ELF-1 (cell line): Measurements from ENCODE around the gene IQSEC1.

Experiments used
- DNase-seq: peaks from one replicate; pipeline ENCODE4 v3.0.0-alpha.2; 2016; ENCODE audit warnings: low read depth, low spot score

IQSEC1 gene

GRCh38 chr3:13028010-13028821 lies 45.0 kb downstream of the IQSEC1 start:
- DNase-seq, result peak; percentile 28

GRCh38 chr3:13027154-13027553 lies 46.1 kb downstream of the IQSEC1 start:
- peak; percentile 54 for DNase-seq

- no peak for DNase-seq
Observed at GRCh38 chr3:13026534-13026933, 46.7 kb downstream of the IQSEC1 start.

DNA sequence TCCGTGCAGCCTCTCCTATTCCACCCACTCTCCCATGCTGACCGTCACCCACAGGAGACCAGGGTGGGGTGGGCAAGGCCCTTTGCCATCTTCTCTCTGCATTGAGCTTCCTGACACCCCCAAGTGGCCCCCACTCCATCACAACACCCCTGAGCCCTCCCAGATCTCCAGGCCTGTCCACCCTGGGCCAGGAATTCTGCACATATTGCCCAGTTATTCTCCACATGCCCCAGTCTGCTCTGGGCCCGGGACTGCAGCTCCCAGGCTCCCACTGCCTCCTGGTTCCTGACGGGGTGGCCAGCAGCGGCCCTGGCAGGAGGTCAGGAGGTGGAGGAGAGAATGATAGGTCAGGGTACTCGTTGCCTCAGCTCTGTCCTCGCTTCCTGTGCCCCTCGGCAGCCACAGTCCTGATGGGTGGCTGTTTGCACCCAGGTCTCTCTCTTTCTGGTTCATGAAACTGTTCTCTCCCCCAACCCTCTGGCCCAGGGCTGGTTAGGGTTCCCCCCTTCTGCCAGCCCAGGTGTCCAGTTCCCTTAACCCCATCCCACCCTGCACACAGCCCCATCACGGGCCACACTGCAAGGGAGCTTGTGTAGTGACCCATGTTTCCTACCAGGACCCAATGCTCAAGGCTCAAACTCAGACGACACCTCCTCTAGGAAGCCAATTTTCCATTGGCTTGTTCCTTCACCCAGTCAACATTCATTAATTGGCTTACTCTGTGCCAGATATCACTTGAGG lies 47.3 kb downstream of the IQSEC1 start:
- no peak for DNase-seq

DNA sequence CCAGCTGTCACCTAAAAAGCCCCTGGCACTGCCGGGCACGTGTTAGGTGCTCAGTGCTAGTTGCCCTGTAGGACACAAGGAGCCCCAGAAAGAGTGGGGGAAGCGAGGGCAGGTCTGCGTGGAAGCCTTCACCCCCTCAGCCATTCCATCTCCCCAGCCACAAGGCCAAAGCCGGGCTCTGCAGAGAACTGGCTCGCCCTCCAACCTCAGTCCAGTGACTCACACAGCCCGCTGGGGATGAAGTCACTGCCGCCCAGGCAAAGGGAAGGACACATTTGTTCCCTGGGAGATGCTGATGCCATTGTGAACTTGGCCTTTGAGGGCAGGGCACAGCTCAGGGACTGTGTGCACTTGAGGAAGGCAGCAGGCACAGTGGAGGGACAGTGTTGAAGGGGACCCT lies 48.1 kb downstream of the IQSEC1 start:
- no peak for DNase-seq

DNA sequence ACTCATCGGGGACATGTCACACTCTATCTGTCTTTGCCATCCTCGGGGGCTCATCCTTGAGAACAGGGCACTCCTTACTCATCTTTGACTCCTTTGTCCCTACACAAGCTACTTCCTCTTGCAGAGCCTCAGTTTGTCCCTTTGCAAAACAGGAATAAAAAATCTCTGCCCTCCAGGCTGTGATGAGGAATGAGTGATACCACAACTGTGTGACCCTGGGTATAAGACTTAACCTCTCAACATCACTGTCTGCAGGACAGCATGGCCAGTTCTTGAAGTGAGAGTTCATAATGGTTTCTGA lies 48.5 kb downstream of the IQSEC1 start:
- no peak for DNase-seq

DNA sequence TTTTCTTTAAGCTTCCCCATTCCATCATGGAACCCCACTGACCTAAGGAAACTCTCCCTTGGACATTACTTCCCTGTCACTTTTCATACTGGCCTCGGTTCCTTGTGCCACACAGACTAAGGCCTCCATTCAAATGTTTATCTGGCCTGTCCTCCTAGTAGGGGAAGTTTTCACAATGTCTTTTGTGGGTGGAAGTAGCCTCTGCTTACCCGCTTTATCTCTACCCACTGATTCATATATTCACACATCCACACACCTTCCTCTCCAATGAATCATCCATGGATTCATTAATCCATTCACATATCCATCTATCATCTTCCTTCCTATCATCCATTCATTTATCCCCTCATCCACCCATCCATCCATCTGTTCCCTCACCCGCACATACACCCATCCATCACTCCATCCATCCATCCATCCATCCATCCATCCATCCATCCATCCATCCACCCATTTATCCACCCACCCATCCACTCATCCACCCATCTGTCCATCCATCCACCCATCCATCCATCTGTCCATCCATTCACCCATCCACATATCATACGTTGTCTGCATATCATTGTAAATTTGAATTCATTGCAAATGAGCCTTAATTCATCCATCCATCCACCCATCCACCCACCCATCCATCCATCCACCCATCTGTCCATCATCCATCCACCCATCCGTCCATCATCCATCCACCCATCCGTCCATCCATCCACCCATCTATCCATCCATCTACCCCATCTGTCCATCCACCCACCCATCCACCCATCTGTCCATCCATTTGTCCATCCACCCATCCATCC lies 49.1 kb downstream of the IQSEC1 start:
- no peak for DNase-seq

DNA sequence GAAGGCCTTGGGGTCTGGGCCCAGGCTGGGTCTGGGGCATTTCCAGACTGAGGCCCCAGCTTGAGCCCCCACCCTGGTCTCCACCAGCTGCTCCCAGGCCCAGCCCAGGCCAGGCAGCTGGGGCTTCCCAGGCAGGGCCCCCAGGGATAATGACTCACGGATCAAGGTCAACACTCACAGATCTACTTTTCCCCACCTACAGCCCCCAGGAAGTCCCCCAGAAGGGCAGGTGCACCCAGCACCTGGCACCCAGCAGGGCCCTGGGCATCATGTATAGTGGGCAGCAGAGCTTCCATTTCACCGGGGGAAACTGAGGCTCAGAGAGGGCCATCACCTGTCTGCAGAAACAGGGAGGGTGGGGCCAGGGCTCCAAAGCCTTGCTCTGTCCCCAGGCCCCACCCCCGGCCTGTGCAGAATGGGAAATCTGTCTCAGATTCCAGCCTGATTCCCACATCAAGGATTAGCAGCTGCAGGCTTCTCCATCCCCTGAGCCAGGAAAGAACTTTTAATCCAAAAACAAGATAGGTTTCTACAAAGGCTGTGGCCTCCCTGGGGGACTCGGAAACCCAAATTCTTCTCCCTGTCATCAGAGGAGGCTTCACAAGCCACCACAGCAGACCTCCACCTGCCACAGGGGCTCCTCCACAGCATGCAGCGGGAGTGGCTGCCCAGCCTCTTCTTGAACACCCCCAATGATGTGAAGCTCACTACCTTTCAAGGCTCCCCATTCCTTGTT lies 49.8 kb downstream of the IQSEC1 start:
- peak; percentile 23 for DNase-seq

- peak; percentile 90 for DNase-seq
Observed at GRCh38 chr3:13022348-13023234, 50.6 kb downstream of the IQSEC1 start.

GRCh38 chr3:13021141-13022114 lies 51.8 kb downstream of the IQSEC1 start:
- DNase-seq, result peak; percentile 32

DNA sequence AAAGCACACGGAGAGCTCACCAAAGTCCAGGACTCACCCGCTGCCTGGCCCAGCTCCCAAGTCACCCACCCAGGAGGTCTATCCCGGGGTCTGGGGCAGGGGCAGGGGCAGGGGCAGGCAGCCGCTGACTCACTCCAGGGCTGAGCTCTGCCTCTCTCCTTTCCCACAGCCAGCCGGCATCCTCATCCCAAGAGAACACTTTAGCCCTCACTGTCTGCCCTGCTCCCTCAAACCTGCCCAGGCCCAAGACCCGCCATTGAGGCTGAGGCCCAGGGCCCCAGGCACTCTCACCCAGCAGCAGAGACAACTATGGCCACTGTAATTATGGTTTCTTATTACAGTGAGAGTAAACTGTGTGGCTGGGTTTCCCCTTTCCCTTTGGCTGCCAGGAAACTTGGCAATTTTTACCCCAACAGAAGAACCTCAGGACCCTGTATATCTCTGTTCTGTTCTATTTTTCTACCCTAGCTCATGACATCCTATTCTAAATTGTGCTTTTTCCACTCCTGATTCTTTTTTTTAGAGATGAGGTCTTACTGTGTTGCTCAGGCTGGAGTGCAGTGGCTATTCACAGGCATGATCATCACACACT lies 53.0 kb downstream of the IQSEC1 start:
- DNase-seq, result peak; percentile 41

- peak; percentile 97 for DNase-seq
Observed at GRCh38 chr3:13019243-13020095, 53.8 kb downstream of the IQSEC1 start.

- no peak for DNase-seq
Observed at GRCh38 chr3:13018561-13019242, 54.5 kb downstream of the IQSEC1 start.

DNA sequence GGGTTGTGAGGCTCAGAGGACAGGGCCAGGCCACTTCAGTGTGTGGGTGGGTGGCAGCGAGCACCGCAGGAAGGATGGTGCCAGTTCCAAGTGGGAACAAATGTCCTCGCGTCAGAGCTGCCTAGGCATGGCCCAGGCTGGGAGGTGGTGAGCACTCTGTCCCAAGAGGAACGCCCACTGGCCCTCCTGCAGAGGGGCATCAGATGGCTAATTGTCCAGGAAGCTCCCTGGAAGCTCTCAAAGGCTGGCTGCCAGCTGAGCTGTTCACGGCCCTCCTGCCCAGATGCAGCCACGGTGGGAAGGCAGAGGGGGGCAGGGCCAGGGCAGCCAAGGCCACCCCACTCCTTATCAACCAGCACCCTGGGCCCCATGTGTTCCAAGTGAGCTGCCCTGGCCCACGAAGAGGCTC lies 55.2 kb downstream of the IQSEC1 start:
- DNase-seq, result peak; percentile 48

DNA sequence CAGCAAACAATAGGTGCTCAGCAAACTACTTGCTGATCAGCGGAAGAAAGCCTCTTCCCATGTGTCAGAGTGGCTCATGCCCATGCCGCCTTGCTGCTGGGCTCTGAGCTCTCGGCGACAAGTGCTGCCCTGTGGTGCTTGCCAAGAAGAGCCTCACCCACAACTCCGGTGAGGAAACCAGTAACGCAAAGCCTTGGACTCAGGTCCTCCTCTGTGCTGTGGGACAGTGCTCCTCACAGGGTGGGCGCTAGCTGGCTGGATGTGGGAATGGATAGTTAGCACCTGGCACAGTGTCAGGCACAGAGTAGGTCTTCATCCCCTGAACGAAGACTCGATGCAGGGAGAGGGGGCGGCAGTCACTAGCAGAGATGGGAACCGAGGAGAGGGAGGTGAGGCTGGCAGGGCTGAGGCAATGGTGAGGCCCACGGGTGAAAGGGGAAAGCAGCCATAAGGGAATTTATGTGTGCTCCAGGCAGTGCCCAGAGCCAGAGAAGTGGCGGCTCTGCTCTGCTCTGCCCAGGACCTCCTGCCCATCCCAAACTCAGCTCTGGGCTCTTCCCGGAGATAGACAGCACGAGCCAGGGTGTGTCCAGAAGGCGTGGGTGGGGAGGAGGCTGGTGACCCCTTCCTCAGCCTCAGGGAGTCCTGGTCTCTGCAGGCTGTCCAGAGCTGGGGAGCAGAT lies 55.7 kb downstream of the IQSEC1 start:
- DNase-seq, result no peak

DNA sequence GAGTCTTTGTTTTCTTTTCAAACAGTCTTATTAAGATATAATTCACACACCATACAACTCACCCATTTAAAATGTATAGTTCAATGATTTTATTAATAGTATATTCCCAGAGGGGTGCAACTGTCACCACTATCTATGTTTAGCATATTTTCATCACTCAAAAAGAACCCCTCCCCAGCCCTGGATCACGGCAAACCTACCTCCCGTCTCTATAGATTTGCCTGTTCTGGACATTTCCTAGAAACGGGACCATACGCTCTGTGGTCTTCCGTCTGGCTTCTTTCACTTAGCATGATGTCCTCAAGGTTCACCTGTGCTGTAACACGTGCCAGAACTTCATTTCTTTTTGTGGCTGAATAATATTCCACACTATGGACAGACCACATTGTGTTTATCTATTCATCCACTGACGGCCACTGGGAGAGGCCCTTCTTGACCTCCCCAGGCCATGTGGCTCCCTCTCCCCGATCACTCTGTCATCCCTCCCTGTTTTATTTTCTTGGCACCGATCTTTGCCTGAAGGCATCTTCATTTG lies 56.4 kb downstream of the IQSEC1 start:
- no peak for DNase-seq
